ENCODE measurements around the gene TATDN3. TPM values are rescaled to one million over a fixed set of nuclear protein-coding genes. Genes with fewer than 3 reads are reported as not detected.
A peak's percentile ranks its signal among the peaks of the same experiment; 100 is the strongest.

The TATDN3 gene
- total and polyA plus RNA-seq, 9 of the 15 experiments (the other 6 are each of a cell fraction or from before 2014, with no cell fraction given): 18.3 to 79.9 (median 28.2) TPM

GRCh38 chr1:212860713-212861581 is 69.3 kb downstream of the TATDN3 start (continued):
- peak; percentile 99 for TF ChIP-seq TCF3 (CRISPR knock-in tag; IDR thresholded peaks at IDR 0.05)
- peak; percentile 43 to 88 for TF ChIP-seq AFF1 (IDR thresholded peaks at IDR 0.05; ENCODE audit: low read depth in 1 of 2, partially characterized antibody in 2 of 2)
- peak; percentile 79 for TF ChIP-seq ATF3 (IDR thresholded peaks at IDR 0.05)
- TF ChIP-seq ATF3 (CRISPR knock-in tag; conservative IDR thresholded peaks at IDR 0.05): peak; percentile 25; the same call in 1 of the 2 replicates
- peak; percentile 77; the same call in 1 of the 2 replicates for TF ChIP-seq NFATC3 (IDR thresholded peaks at IDR 0.05)
- TF ChIP-seq ZNF311 (CRISPR knock-in tag; IDR thresholded peaks at IDR 0.05): peak; percentile 88
- TF ChIP-seq TFAP4 (CRISPR knock-in tag; IDR thresholded peaks at IDR 0.05; ENCODE audit: borderline replicate concordance): peak; percentile 90
- 0 out of 2 replicates have a peak, but pooled peaks have one; percentile 69 for TF ChIP-seq ZC3H8 (IDR thresholded peaks at IDR 0.05)
- peak in 1 of 2 experiments; percentile 86; a peak in 2 of 3 replicates for TF ChIP-seq CBX3 (IDR thresholded peaks at IDR 0.05; ENCODE audit: borderline replicate concordance in 1 of 2, low read length in 2 of 2)
- peak; percentile 95 for TF ChIP-seq FOXM1 (IDR thresholded peaks at IDR 0.05; ENCODE audit: low read depth)
- TF ChIP-seq FOXM1 (CRISPR knock-in tag; IDR thresholded peaks at IDR 0.05; ENCODE audit: low read depth): no peak
- TF ChIP-seq SMARCB1 (IDR thresholded peaks at IDR 0.05; ENCODE audit: insufficient read length, low read depth): peak; percentile 56
- TF ChIP-seq CHAMP1 (IDR thresholded peaks at IDR 0.05): peak; percentile 95
- TF ChIP-seq NR4A1 (CRISPR knock-in tag; IDR thresholded peaks at IDR 0.05): no peak
- peak; percentile 83; the same call in 1 of the 2 replicates for TF ChIP-seq NR4A1 (tag; IDR thresholded peaks at IDR 0.05)
